Mucosa of rectum (tissue), 2 donors: Measurements from ENCODE around the gene SMAD3.
A peak's percentile ranks its signal among the peaks of the same experiment; 100 is the strongest.

Experiments used
- H3K27ac ChIP-seq, 2 donors: one replicate each; pipeline ENCODE4 v1.7.0; 2013; ENCODE audit warnings: inconsistent platforms in 2 of 2, low read depth in 2 of 2, low read length in 2 of 2
- H3K27me3 ChIP-seq, 2 donors: one replicate each; pipeline ENCODE4 v1.7.0; 2013; ENCODE audit warnings: low read length in 2 of 2; ENCODE audit not compliant: control insufficient read depth in 2 of 2, insufficient read depth in 2 of 2
- H3K36me3 ChIP-seq, 2 donors: one replicate each; pipeline ENCODE4 v1.7.0; 2013; ENCODE audit warnings: low read length in 2 of 2; ENCODE audit not compliant: control insufficient read depth in 2 of 2, insufficient read depth in 2 of 2
- H3K4me1 ChIP-seq, 2 donors: one replicate each; pipeline ENCODE4 v1.7.0; 2013; ENCODE audit warnings: low read length in 2 of 2, mild to moderate bottlenecking in 1 of 2; ENCODE audit not compliant: control insufficient read depth in 2 of 2, insufficient read depth in 2 of 2
- H3K4me3 ChIP-seq, 2 donors: one replicate each; pipeline ENCODE4 v1.7.0; 2013; ENCODE audit warnings: low read length in 2 of 2
- H3K9ac ChIP-seq, 2 donors: one replicate each; pipeline ENCODE4 v1.7.0; 2013; ENCODE audit warnings: low read length in 2 of 2, low read depth in 1 of 2, mild to moderate bottlenecking in 1 of 2
- H3K9me3 ChIP-seq, 2 donors: one replicate each; pipeline ENCODE4 v1.7.0; 2013; ENCODE audit warnings: low read length in 2 of 2; ENCODE audit not compliant: control insufficient read depth in 2 of 2
- donor health status: healthy.
- donor health status: Normal muscosa, but diverticular disease.

The SMAD3 gene

DNA sequence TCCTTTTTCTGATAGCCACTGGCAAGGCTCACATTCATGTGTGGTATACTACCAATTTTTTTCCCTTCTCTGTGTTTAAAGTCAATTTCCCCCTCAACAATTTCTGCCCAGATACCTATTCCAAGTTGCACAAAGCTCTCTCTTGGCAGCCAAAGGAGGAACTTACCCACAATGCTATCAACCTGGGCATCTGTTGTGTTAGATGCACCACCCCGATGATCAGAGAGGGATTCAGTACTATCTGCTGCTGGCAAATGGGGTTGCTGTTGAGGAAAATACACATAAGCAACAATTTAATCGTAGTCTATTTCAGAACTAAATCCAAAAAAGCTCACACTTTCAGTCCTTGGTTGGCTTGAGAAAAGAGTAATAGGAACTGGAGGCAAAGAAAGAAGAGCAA is 143.0 kb downstream of the SMAD3 start:
- Histone ChIP-seq H3K4me1 (no peaks in the 10 kb centered on the region), H3K9ac (no peak overlapping the region), H3K9me3 (no peaks in the 10 kb centered on the region), H3K27me3 (no peaks in the 10 kb centered on the region), H3K27ac (no peak overlapping the region), H3K36me3 (peaks cover 18 to 19% of the 10 kb centered on the region in 2 donors), H3K4me3 (no peak overlapping the region)

DNA sequence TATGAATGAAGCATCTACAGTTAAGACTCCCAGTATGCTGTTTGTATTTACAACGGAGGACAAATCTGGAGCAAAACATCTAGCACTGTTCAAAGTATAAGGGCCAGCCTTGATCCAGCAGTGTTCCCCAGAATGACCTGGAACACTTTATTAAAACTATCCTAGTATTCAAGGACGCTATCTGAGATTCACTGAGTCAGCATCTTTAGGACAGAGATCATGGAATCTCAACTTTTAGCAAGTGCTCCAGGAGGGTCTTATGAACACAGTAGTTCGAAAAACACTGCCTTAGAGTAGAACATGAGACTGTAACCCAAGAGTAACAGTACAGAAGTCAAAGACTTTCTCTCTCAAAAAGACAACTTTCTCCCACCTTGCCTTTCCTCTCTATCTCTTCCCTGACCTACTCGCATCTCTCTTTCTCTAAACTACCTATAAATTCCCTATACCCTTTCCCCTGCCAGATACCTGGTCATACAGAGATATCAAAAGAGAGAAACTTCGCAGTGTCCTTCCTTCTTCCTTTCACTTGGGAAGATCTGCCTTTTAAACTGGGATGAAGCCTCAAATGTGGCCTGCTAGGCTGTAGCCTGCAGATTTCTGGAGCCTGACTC is 145.3 kb downstream of the SMAD3 start:
- H3K9ac ChIP-seq: no peak overlapping the region
- peaks cover 15 to 17% of the 10 kb centered on the region in 2 donors for H3K36me3 ChIP-seq
- no peak overlapping the region for H3K27ac ChIP-seq
- H3K4me1 ChIP-seq: no peaks in the 10 kb centered on the region
- H3K9me3 ChIP-seq: no peaks in the 10 kb centered on the region
- no peak overlapping the region for H3K4me3 ChIP-seq
- no peaks in the 10 kb centered on the region for H3K27me3 ChIP-seq

DNA sequence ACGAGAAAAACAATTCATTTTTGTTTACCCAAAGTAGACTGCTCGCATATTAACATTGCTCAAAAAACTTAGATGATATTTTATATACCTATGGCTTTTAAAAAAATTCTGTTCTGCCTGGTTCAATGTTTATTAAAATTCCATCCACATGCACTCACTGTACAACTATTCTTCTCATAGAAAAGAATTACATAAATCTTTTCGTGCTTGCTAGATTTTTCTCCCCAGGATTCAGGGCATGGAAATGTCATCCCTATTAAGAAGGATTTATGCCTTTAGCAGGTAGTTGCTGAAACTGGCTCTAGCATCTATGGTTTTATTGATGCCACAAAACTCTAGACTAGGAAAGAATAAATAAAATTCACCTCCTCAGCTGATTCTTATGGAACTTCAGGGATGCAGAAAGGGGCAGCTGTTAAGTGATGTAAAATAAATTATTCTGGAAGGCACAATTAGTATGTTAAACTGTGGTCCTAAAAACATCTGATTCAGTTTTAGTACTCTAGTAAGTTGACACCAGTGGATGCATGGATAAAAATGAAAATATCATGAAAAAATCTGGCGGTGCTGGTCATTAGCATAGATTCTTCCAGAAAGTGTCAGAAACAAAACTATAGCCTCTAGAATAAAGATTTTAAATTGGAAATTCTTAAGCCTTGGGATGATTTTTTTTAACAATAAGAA is 147.4 kb downstream of the SMAD3 start:
- no peak overlapping the region for H3K27ac ChIP-seq
- no peaks in the 10 kb centered on the region for H3K4me1 ChIP-seq
- H3K27me3 ChIP-seq: no peaks in the 10 kb centered on the region
- no peak overlapping the region for H3K4me3 ChIP-seq
- no peaks in the 10 kb centered on the region for H3K9me3 ChIP-seq
- H3K36me3 ChIP-seq: peaks cover 6 to 11% of the 10 kb centered on the region in 2 donors
- no peak overlapping the region for H3K9ac ChIP-seq

DNA sequence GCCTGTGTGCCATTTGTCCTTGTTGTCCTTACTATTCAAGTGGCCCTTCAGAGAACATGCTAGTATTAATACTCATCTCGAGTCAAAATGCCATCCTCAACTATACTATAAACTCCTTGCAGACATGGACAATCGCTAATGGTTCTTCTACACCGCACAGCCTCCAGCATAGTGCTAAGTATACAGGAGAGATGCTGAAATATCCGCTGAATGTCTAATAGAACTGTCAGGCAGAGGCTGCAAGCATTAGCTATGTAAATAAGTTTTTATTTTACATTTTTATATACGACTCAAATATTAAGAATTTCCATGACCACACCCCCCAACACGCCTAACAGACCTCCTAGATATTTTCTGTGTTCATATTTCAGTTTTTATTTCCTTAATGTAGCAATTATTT is 149.7 kb downstream of the SMAD3 start:
- H3K9ac ChIP-seq: no peak overlapping the region
- H3K4me1 ChIP-seq: no peaks in the 10 kb centered on the region
- peaks cover under 1 to 4% of the 10 kb centered on the region in 2 donors for H3K36me3 ChIP-seq
- H3K27ac ChIP-seq: no peak overlapping the region
- no peaks in the 10 kb centered on the region for H3K9me3 ChIP-seq
- H3K4me3 ChIP-seq: no peak overlapping the region
- no peaks in the 10 kb centered on the region for H3K27me3 ChIP-seq

DNA sequence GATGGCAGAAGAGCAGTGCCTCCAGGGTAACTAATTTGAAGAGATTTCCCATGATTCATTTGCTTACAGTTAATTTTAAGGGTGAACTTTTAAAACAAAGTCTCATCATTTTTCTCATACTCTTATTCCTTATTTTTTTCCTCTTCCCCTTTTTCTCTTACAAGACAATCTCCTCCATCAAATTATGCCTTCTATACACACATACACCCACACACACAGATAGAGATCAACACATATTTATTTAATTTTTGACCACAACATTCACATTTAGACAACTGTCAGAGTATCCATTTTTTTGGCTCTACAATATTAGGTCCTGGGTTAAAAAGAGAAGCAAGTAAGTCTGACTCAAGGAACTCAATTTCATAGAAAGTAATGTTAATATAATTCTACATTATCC is 151.5 kb downstream of the SMAD3 start:
- no peaks in the 10 kb centered on the region for H3K4me1 ChIP-seq
- H3K27ac ChIP-seq: no peak overlapping the region
- no peaks in the 10 kb centered on the region for H3K27me3 ChIP-seq
- H3K36me3 ChIP-seq: peaks cover 4% of the 10 kb centered on the region in 2 donors
- H3K9ac ChIP-seq: no peak overlapping the region
- H3K4me3 ChIP-seq: no peak overlapping the region
- H3K9me3 ChIP-seq: no peaks in the 10 kb centered on the region

DNA sequence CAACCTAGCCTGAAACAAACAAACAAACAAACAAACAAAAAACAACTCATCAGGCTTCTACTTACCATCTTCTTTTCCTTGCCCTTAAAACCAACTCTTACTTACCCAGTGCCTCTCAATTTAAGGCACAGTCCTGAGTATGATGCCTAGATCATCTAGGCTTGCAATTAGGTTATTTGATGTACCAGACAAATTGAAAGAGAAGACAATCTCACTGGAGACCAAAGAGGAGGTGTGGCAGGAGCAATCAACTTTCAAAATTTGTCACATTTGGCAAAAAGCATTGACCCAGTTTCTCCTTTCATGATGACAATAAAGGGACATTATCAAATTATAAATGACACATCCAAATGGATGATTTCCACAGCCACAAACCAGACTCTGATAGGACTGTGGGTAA is 153.0 kb downstream of the SMAD3 start:
- no peak overlapping the region for H3K9ac ChIP-seq
- H3K4me3 ChIP-seq: no peak overlapping the region
- H3K9me3 ChIP-seq: no peaks in the 10 kb centered on the region
- no peaks in the 10 kb centered on the region for H3K27me3 ChIP-seq
- H3K36me3 ChIP-seq: peaks cover 4% of the 10 kb centered on the region in 2 donors
- H3K4me1 ChIP-seq: peaks cover 0 to 4% of the 10 kb centered on the region in 2 donors
- H3K27ac ChIP-seq: no peak overlapping the region

DNA sequence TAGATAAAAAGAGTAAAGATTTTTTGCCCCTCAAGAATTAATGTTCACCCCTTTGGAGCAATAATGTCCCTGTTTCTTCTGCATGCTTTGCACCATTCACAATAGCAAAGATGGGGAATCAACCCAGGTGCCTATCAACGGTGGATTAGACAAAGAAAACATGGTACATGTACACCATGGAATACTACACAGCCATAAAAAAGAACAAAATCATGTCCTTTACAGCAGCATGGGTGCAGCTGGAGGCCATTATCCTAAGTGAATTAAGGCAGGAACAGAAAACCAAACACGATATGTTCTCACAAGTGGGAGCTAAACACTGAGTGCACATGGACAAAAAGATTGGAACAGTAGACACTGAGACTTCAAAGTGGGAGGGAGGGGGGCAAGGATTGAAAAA is 153.9 kb downstream of the SMAD3 start:
- Histone ChIP-seq H3K4me3 (no peak overlapping the region), H3K36me3 (peaks cover 4% of the 10 kb centered on the region in 2 donors), H3K9ac (no peak overlapping the region), H3K4me1 (peaks cover 0 to 8% of the 10 kb centered on the region in 2 donors), H3K9me3 (no peaks in the 10 kb centered on the region), H3K27me3 (no peaks in the 10 kb centered on the region), H3K27ac (no peak overlapping the region)

DNA sequence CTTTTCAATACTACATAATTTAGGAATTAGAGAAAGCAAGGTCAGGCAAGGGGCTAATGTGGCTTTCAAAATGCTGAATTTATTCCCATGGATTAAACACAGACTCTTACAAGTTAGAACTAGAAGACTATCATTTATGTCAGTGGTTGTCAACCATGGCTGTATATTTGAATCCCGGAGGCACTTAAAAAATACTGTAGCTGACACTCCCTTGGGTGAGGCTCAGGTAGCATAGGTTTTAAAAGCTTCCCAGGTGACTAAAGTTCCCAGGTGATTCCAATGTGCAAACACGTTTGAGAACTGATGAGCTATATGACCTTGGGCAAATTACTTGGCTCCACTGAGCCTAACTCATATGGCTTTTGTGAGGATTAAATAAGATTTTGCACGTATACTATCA is 159.5 kb downstream of the SMAD3 start:
- peaks cover 0 to 9% of the 10 kb centered on the region in 2 donors for H3K36me3 ChIP-seq

DNA sequence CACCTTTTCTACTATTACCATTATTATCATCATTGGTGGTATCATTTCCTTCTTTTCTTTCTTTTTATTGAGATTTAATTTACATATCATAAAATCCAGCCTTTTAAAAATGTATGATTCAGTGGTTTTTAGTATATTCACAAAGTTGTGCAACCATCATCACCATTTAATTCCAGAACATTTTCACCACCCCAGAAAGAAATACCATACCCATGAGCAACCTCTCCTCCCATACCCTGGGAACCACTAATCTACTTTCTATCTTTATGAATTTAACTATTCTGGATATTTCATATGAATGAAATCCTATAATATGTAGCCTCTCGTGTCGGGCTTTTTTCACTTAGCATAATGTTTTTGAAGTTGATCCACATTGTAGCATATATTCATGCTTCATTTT is 159.9 kb downstream of the SMAD3 start:
- H3K27ac ChIP-seq: peak overlapping the region in 1 of 2 donors; percentile 50
- H3K4me3 ChIP-seq: no peak overlapping the region
- H3K9me3 ChIP-seq: no peaks in the 10 kb centered on the region
- H3K9ac ChIP-seq: no peak overlapping the region
- H3K27me3 ChIP-seq: no peaks in the 10 kb centered on the region
- peaks cover 0 to 18% of the 10 kb centered on the region in 2 donors for H3K4me1 ChIP-seq
- H3K36me3 ChIP-seq: peaks cover 3 to 10% of the 10 kb centered on the region in 2 donors

More for the DNA sequence above, 159.5 kb downstream of the SMAD3 start:
- peaks cover 0 to 18% of the 10 kb centered on the region in 2 donors for H3K4me1 ChIP-seq
- H3K9ac ChIP-seq: no peak overlapping the region
- peak overlapping the region; percentile 50 to 55 for H3K27ac ChIP-seq
- H3K4me3 ChIP-seq: no peak overlapping the region
- H3K27me3 ChIP-seq: no peaks in the 10 kb centered on the region
- no peaks in the 10 kb centered on the region for H3K9me3 ChIP-seq

DNA sequence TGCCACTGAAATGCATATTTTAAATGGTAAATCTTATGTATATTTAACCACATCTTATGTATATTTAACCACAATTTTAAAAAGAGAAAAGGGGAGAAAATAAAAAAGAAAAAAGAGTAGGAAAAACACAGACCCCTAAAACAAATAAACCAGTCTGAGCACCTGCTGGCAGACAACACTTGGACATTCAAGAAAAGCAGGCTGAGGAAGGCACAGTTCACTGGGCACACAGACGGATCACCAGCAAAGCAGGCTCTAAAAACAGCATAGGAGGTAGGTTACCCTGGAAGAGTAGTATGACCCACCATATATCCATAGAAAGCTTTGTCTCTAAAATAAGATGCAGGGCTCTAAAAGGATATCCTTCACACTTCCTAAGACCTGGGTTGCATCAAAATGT is 162.0 kb downstream of the SMAD3 start:
- Histone ChIP-seq H3K27me3 (no peaks in the 10 kb centered on the region), H3K9ac (no peak overlapping the region), H3K36me3 (peaks cover 11 to 12% of the 10 kb centered on the region in 2 donors), H3K27ac (no peak overlapping the region), H3K4me3 (no peak overlapping the region), H3K4me1 (peaks cover 0 to 18% of the 10 kb centered on the region in 2 donors), H3K9me3 (no peaks in the 10 kb centered on the region)
